Uterus (tissue), 4 donors: ENCODE measurements around the gene CH25H. TPM values are rescaled to one million over a fixed set of nuclear protein-coding genes. Genes with fewer than 3 reads are reported as not detected.
"Not testable (repeated sequence)": the region's sequence is repeated elsewhere in the genome, so short reads cannot be mapped to it uniquely, and the experiment has no call there.

Source experiments
- DNase-seq, 2 donors: peaks; one replicate each; pipeline ENCODE4 v3.0.0-alpha.2; 2019 to 2020
- H3K27ac ChIP-seq, 2 donors: fragments of 200-600 bp; sonication (generic); 1 replicate in 1 of 2; 2 replicates in 1 of 2; pipeline ENCODE4 v1.5.1; 2016 to 2018
- H3K27me3 ChIP-seq, 2 donors: fragments of 200-600 bp; sonication (generic); one replicate each; pipeline ENCODE4 v1.5.1; 2018 to 2019; ENCODE audit warnings: control low read depth in 1 of 2
- H3K36me3 ChIP-seq, 2 donors: fragments of 200-600 bp; sonication (generic); one replicate each; pipeline ENCODE4 v1.5.1; 2019; ENCODE audit warnings: control low read depth in 1 of 2
- H3K4me1 ChIP-seq, 2 donors: fragments of 200-600 bp; sonication (generic); one replicate each; pipeline ENCODE4 v1.5.1; 2018 to 2019; ENCODE audit warnings: control low read depth in 1 of 2
- H3K4me3 ChIP-seq, 2 donors: fragments of 200-600 bp; sonication (generic); 1 replicate in 1 of 2; 2 replicates in 1 of 2; pipeline ENCODE4 v1.5.1; 2018 to 2019; ENCODE audit warnings: mild to moderate bottlenecking in 1 of 2
- H3K9me3 ChIP-seq, 2 donors: fragments of 200-600 bp; sonication (generic); one replicate each; pipeline ENCODE4 v1.5.1; 2019; ENCODE audit warnings: control low read depth in 1 of 2
- POLR2A ChIP-seq, 2 donors: fragments of 450-650 bp; IDR thresholded peaks; one replicate each; pipeline ENCODE4 v1.6.1; 2016; ENCODE audit warnings: antibody characterized with exemption in 2 of 2, mild to moderate bottlenecking in 1 of 2, moderate library complexity in 1 of 2
- intact Hi-C: fragments of 100-400 bp; cut with DNase I; formaldehyde crosslinking; loops from one replicate; pipeline ENCODE4 v1.15.1; 2023; ENCODE audit warnings: low total_unique reads
- total RNA-seq, 4 donors: library from RNA; depleted of rRNA in 3 of 4; stranded (reverse); fragments of >200 nt in 3 of 4; gene quantifications; one replicate each; pipeline versions ENCODE4 v1.1.0 to v1.2.4, GENCODE V29; 2014 to 2023
- TF ChIP-seq, protein P1 (sequence below), 4 experiments: fragments of 200-600 bp in 2 of 4; fragments of 450-650 bp in 2 of 4; sonication (generic) in 2 of 4; IDR thresholded peaks; one replicate each; pipeline ENCODE4 v1.5.1; 2016 to 2019; ENCODE audit warnings: antibody characterized with exemption in 4 of 4, mild to moderate bottlenecking in 2 of 4, moderate library complexity in 1 of 4
- donor health status: DM: yes; HTN: yes; CAD: no.

The CH25H gene
- total RNA-seq, 4 donors from 2014 or later, result 0.24 to 0.48 TPM; not detected in 2

DNA sequence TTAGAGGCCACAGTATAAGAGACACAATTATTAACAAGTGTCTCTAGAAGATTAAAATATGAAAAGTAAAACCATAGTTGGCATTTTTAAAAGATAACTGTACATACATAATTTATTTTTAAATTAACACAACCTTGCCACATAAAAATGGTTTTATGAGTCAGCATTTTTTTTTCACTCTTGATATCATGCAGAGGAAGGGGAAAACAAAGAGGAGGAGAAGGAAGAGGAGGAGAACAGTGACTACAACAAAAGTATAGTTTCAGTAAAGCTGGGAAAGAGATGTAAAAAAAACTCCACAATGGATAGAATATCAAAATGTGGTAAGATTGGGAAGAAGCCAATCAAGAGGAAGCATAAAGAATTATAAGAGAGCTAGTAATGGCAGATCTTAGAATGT, 34.0 kb downstream of the CH25H start:
- no peaks in the 10 kb centered on the region for H3K27me3 ChIP-seq
- intact Hi-C loops, result no loop called here
- H3K27ac ChIP-seq, result no peak overlapping the region
- H3K9me3 ChIP-seq, result no peaks in the 10 kb centered on the region
- H3K4me1 ChIP-seq, result no peaks in the 10 kb centered on the region
- no peak overlapping the region for H3K4me3 ChIP-seq
- TF ChIP-seq POLR2A (IDR thresholded peaks at IDR 0.05), result no peak
- TF ChIP-seq, protein P1, sequence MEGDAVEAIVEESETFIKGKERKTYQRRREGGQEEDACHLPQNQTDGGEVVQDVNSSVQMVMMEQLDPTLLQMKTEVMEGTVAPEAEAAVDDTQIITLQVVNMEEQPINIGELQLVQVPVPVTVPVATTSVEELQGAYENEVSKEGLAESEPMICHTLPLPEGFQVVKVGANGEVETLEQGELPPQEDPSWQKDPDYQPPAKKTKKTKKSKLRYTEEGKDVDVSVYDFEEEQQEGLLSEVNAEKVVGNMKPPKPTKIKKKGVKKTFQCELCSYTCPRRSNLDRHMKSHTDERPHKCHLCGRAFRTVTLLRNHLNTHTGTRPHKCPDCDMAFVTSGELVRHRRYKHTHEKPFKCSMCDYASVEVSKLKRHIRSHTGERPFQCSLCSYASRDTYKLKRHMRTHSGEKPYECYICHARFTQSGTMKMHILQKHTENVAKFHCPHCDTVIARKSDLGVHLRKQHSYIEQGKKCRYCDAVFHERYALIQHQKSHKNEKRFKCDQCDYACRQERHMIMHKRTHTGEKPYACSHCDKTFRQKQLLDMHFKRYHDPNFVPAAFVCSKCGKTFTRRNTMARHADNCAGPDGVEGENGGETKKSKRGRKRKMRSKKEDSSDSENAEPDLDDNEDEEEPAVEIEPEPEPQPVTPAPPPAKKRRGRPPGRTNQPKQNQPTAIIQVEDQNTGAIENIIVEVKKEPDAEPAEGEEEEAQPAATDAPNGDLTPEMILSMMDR (IDR thresholded peaks at IDR 0.05), result no peak
- H3K36me3 ChIP-seq, result no peaks in the 10 kb centered on the region
- no peak for DNase-seq

DNA sequence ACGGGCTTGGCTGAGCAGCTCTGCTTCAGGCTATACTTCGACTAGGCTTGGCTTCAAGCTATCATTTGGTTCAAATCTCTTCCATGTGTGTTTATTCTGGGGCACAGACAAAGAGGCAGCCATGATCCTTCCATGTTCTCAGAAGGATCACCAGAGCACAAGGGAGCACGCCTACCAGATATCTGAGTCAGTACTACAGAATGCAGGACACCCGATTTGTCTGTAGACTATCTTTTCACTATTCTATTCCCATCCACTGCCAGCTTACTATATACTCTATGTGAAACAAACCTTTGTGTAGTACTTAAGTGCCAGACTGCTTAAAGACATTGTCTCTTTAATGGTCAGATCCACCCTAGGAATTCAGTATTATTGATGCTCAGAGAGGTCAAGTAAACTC, 35.1 kb downstream of the CH25H start:
- TF ChIP-seq, protein P1 (IDR thresholded peaks at IDR 0.05), result no peak
- TF ChIP-seq POLR2A (IDR thresholded peaks at IDR 0.05), result no peak
- Histone ChIP-seq H3K36me3 (no peaks in the 10 kb centered on the region), H3K27ac (no peak overlapping the region), H3K9me3 (no peaks in the 10 kb centered on the region), H3K4me3 (no peak overlapping the region), H3K27me3 (no peaks in the 10 kb centered on the region), H3K4me1 (no peaks in the 10 kb centered on the region)
- no peak for DNase-seq
- intact Hi-C loops, result no loop called here

DNA sequence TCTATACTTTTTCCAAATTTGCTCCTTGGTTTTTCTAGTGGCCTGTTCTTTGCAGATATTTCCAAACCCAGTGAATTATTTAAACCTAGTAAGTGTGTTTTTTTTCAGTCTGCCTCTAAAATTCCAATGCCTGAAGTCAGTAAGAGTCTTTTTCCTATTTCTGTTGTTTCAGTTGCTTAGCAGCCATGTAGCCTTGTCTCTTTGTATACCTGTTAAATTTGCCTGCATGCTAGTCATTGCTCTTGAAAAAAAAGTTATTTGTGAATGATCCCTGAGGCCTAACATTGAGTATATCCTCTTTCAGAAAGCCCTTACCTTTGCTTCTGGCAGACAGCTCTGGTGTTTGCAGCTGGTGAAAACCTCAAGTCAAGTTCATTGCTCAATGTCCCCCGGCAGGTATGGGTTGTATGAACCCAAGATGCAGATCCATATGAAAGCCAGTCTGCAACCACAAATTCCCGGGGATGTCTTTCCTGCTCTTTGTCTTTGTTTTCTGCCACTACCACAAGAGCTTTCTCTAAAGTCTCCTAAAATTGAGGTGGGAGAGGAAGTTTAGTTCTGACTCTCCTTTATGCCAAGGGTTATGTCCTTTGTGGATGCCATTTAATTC, 35.7 kb downstream of the CH25H start:
- Histone ChIP-seq H3K36me3 (no peaks in the 10 kb centered on the region), H3K9me3 (no peaks in the 10 kb centered on the region)
- intact Hi-C loops, result no loop called here

DNA sequence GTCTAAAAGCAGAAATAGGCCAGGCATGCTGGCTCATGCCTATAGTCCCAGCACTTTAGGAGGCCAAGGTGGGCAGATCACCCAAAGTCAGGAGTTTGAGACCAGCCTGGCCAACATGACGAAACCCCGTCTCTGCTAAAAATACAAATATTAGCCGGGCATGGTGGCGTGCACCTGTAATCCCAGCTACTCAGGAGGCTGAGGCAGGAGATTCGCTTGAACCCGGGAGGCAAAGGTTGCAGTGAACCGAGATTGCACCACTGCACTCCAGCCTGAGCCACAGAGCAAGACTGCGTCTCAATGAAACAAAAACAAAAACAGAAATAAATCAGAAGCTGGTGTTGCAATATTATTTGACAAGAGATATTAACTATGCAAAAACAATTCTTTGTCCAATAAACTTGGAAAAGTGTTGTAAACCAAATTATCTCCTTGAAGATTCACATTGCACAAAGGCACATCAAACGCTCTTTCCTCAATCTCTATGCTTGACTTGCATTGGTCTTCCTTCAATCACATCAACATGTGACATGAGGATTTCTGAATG, 38.7 kb downstream of the CH25H start:
- H3K36me3 ChIP-seq, H3K27me3 ChIP-seq, H3K27ac ChIP-seq, H3K4me1 ChIP-seq, H3K9me3 ChIP-seq, H3K4me3 ChIP-seq, DNase-seq, intact Hi-C loops: not testable (repeated sequence)

More for the DNA sequence above, 35.7 kb downstream of the CH25H start:
- DNase-seq, result no peak
- TF ChIP-seq, protein P1 (IDR thresholded peaks at IDR 0.05), result no peak
- TF ChIP-seq POLR2A (IDR thresholded peaks at IDR 0.05), result no peak
- Histone ChIP-seq H3K4me3 (no peak overlapping the region), H3K27ac (no peak overlapping the region), H3K4me1 (no peaks in the 10 kb centered on the region), H3K27me3 (no peaks in the 10 kb centered on the region)

DNA sequence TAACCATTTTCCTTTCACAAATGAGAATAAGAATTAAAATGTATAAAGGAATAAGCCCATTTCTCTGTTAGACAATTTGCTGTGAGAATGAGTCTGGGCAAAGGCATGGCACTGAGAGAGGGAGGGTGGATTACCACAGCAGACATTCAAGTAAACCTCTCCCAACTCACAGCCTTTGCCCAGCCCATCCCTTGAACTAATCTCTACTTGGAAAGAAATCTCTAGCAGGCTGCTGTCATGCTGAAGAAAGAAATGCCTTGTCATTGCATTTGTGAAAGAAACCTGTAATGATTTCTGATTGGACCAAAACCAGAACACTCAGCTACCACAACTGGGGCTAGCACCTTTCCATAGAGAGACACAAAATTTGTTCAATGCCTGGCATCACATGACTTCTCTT, 39.2 kb downstream of the CH25H start:
- intact Hi-C loops, result no loop called here
- no peaks in the 10 kb centered on the region for H3K9me3 ChIP-seq
- no peak overlapping the region for H3K4me3 ChIP-seq
- no peaks in the 10 kb centered on the region for H3K4me1 ChIP-seq
- no peaks in the 10 kb centered on the region for H3K27me3 ChIP-seq
- H3K36me3 ChIP-seq, result no peaks in the 10 kb centered on the region
- no peak overlapping the region for H3K27ac ChIP-seq
- TF ChIP-seq, protein P1 (IDR thresholded peaks at IDR 0.05), result no peak
- TF ChIP-seq POLR2A (IDR thresholded peaks at IDR 0.05), result no peak
- DNase-seq, result no peak
